Astrocyte (in vitro differentiated cells and primary cell): ENCODE results near the gene ANKRD63. TPM values are rescaled to one million over a fixed set of nuclear protein-coding genes. Genes with fewer than 3 reads are reported as not detected.

Experiments
- DNase-seq: peaks from one replicate; pipeline ENCODE4 v3.0.0-alpha.2; 2010; ENCODE audit warnings: low read depth
- FAIRE-seq: peaks from 2 replicates; lab custom pipeline; 2011; peaks lifted over from hg19 to GRCh38; lab: Jason Lieb, UNC
- H2AFZ ChIP-seq: 2 replicates; pipeline ENCODE4 v1.6.0; 2012; ENCODE audit warnings: low read depth, low read length, inconsistent platforms
- H3K27ac ChIP-seq: 2 replicates; pipeline ENCODE4 v1.5.1; 2011; ENCODE audit warnings: low read depth, low read length, inconsistent platforms
- H3K27me3 ChIP-seq: 2 replicates; pipeline ENCODE4 v1.6.0; 2011; ENCODE audit warnings: low read length, inconsistent platforms; ENCODE audit not compliant: insufficient read depth
- H3K36me3 ChIP-seq: 2 replicates; pipeline ENCODE4 v1.5.1; 2011; ENCODE audit warnings: low read length, inconsistent platforms; ENCODE audit not compliant: insufficient read depth
- H3K4me1 ChIP-seq: 2 replicates; pipeline ENCODE4 v1.5.1; 2011; ENCODE audit warnings: low read length, inconsistent platforms; ENCODE audit not compliant: insufficient read depth
- H3K4me2 ChIP-seq: 2 replicates; pipeline ENCODE4 v1.6.0; 2012; ENCODE audit warnings: low read length, inconsistent platforms
- H3K4me3 ChIP-seq: 2 replicates; pipeline ENCODE4 v1.5.1; 2011; ENCODE audit warnings: low read depth, mild to moderate bottlenecking, low read length, inconsistent platforms; ENCODE audit not compliant: insufficient read depth
- H3K79me2 ChIP-seq: 2 replicates; pipeline ENCODE4 v1.6.0; 2012; ENCODE audit warnings: mild to moderate bottlenecking, low read length, inconsistent platforms; ENCODE audit not compliant: insufficient read depth
- H3K9ac ChIP-seq: 2 replicates; pipeline ENCODE4 v1.6.0; 2012; ENCODE audit warnings: mild to moderate bottlenecking, low read length, inconsistent platforms
- H3K9me3 ChIP-seq: 2 replicates; pipeline ENCODE4 v1.5.1; 2012; ENCODE audit warnings: low read depth, mild to moderate bottlenecking, low read length, inconsistent platforms; ENCODE audit not compliant: insufficient read depth
- H4K20me1 ChIP-seq: 2 replicates; pipeline ENCODE4 v1.6.0; 2012; ENCODE audit warnings: low read length, inconsistent platforms; ENCODE audit not compliant: insufficient read depth
- H3K27ac Mint-ChIP-seq: one replicate; pipeline ENCODE4 v1.8.0; 2021; ENCODE audit warnings: mild to moderate bottlenecking, mixed read lengths; ENCODE audit not compliant: unreplicated experiment
- H3K27me3 Mint-ChIP-seq: one replicate; pipeline ENCODE4 v1.8.0; 2021; ENCODE audit warnings: low read depth, mixed read lengths; ENCODE audit not compliant: unreplicated experiment
- H3K36me3 Mint-ChIP-seq: one replicate; pipeline ENCODE4 v1.8.0; 2021; ENCODE audit warnings: low read depth, mixed read lengths; ENCODE audit not compliant: unreplicated experiment
- H3K4me1 Mint-ChIP-seq: one replicate; pipeline ENCODE4 v1.8.0; 2021; ENCODE audit warnings: low read depth, mixed read lengths; ENCODE audit not compliant: unreplicated experiment
- H3K4me3 Mint-ChIP-seq: one replicate; pipeline ENCODE4 v1.8.0; 2021; ENCODE audit warnings: mild to moderate bottlenecking, moderate library complexity, mixed read lengths; ENCODE audit not compliant: unreplicated experiment
- H3K9me3 Mint-ChIP-seq: one replicate; pipeline ENCODE4 v1.8.0; 2021; ENCODE audit warnings: mild to moderate bottlenecking, mixed read lengths; ENCODE audit not compliant: unreplicated experiment
- EZH2 ChIP-seq: IDR thresholded peaks from 2 replicates; pipeline ENCODE4 v1.6.1; 2012; ENCODE audit warnings: mild to moderate bottlenecking, low read length, inconsistent platforms; ENCODE audit not compliant: insufficient read depth
- total RNA-seq: library from RNA; stranded (reverse); gene quantifications from 2 replicates; pipeline ENCODE4 v1.2.1, GENCODE V29; 2021
- TF ChIP-seq, protein P1 (sequence below): IDR thresholded peaks from 2 replicates; pipeline ENCODE4 v1.5.1; 2011; ENCODE audit warnings: low read depth, mild to moderate bottlenecking, inconsistent platforms, low read length, moderate library complexity; ENCODE audit not compliant: insufficient read depth

The ANKRD63 gene
- total RNA-seq, 1 donor from 2014 or later: not detected

- Histone ChIP-seq H3K4me1 (peaks cover 3% of the 10 kb centered on the region), H3K27me3 (no peaks in the 10 kb centered on the region), H3K9ac (no peak overlapping the region), H3K4me2 (no peak overlapping the region), H2AFZ (no peak overlapping the region), H4K20me1 (no peaks in the 10 kb centered on the region), H3K79me2 (no peaks in the 10 kb centered on the region), H3K4me3 (no peak overlapping the region), H3K9me3 (no peaks in the 10 kb centered on the region), H3K36me3 (no peaks in the 10 kb centered on the region), H3K27ac (no peak overlapping the region)
- DNase-seq (no peak), FAIRE-seq (no peak)
- Mint-ChIP-seq H3K36me3 (no peaks in the 10 kb centered on the region), H3K9me3 (no peaks in the 10 kb centered on the region), H3K4me3 (no peak overlapping the region), H3K27me3 (peaks cover 41% of the 10 kb centered on the region), H3K4me1 (no peaks in the 10 kb centered on the region), H3K27ac (no peak overlapping the region)
- TF ChIP-seq, protein P1, sequence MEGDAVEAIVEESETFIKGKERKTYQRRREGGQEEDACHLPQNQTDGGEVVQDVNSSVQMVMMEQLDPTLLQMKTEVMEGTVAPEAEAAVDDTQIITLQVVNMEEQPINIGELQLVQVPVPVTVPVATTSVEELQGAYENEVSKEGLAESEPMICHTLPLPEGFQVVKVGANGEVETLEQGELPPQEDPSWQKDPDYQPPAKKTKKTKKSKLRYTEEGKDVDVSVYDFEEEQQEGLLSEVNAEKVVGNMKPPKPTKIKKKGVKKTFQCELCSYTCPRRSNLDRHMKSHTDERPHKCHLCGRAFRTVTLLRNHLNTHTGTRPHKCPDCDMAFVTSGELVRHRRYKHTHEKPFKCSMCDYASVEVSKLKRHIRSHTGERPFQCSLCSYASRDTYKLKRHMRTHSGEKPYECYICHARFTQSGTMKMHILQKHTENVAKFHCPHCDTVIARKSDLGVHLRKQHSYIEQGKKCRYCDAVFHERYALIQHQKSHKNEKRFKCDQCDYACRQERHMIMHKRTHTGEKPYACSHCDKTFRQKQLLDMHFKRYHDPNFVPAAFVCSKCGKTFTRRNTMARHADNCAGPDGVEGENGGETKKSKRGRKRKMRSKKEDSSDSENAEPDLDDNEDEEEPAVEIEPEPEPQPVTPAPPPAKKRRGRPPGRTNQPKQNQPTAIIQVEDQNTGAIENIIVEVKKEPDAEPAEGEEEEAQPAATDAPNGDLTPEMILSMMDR: no peak
- TF ChIP-seq EZH2: no peak
Observed at GRCh38 chr15:40272485-40273056, 10.3 kb downstream of the ANKRD63 start.

- no peaks in the 10 kb centered on the region for H3K36me3 Mint-ChIP-seq
- peaks cover 36% of the 10 kb centered on the region for H3K27me3 Mint-ChIP-seq
- no peak overlapping the region for H3K27ac Mint-ChIP-seq
- Histone ChIP-seq H3K27me3 (no peaks in the 10 kb centered on the region), H3K9me3 (no peaks in the 10 kb centered on the region), H3K36me3 (no peaks in the 10 kb centered on the region), H3K4me3 (no peak overlapping the region), H3K27ac (no peak overlapping the region), H3K79me2 (no peaks in the 10 kb centered on the region), H3K4me1 (peaks cover 8% of the 10 kb centered on the region), H3K4me2 (no peak overlapping the region), H3K9ac (no peak overlapping the region), H2AFZ (no peak overlapping the region), H4K20me1 (no peaks in the 10 kb centered on the region)
- no peak overlapping the region for H3K4me3 Mint-ChIP-seq
- TF ChIP-seq, protein P1: no peak
- TF ChIP-seq EZH2: no peak
- H3K9me3 Mint-ChIP-seq: no peaks in the 10 kb centered on the region
- FAIRE-seq (no peak), DNase-seq (no peak)
- H3K4me1 Mint-ChIP-seq: peaks cover 4% of the 10 kb centered on the region
Observed at GRCh38 chr15:40271685-40272484, 11.0 kb downstream of the ANKRD63 start.
